ENCODE measurements around the gene ARHGEF1. TPM values are rescaled to one million over a fixed set of nuclear protein-coding genes. Genes with fewer than 3 reads are reported as not detected.

ARHGEF1 gene
- 100 to 1,000 TPM; 255 to 337 TPM for total RNA-seq

- H3K4me1 Mint-ChIP-seq, result peaks cover 29% of the 10 kb centered on the region
- no peaks in the 10 kb centered on the region for H3K27me3 Mint-ChIP-seq
- ATAC-seq (replicated peaks), result no peak
- no peaks in the 10 kb centered on the region for H3K9me3 Mint-ChIP-seq
- peak within 1 kb of the TSS; percentile 84 for H3K27ac Mint-ChIP-seq
- H3K4me3 Mint-ChIP-seq, result peak within 1 kb of the TSS; percentile 82
- H3K36me3 Mint-ChIP-seq (ENCODE audit: low read depth), result peaks cover 52% of the 10 kb centered on the region
Measured at GRCh38 chr19:41882568-41883462, at the start of gene ARHGEF1. TSS of gene ARHGEF1 (plus strand) at chr19:41883184. CDS start at chr19:41888083, 4,899 bp downstream.

- Mint-ChIP-seq H3K9me3 (no peaks in the 10 kb centered on the region), H3K36me3 (ENCODE audit: low read depth) (no peaks in the 10 kb centered on the region), H3K27ac (no peak overlapping the region), H3K4me1 (no peaks in the 10 kb centered on the region), H3K4me3 (no peak overlapping the region), H3K27me3 (peaks cover 21% of the 10 kb centered on the region)
- no peak for ATAC-seq (replicated peaks)
Measured at GRCh38 chr19:41837981-41838708, 44.8 kb upstream of the ARHGEF1 start.

- Mint-ChIP-seq H3K9me3 (no peaks in the 10 kb centered on the region), H3K36me3 (ENCODE audit: low read depth) (no peaks in the 10 kb centered on the region), H3K27me3 (peaks cover 19% of the 10 kb centered on the region), H3K27ac (no peak overlapping the region), H3K4me1 (no peaks in the 10 kb centered on the region), H3K4me3 (no peak overlapping the region)
- ATAC-seq (replicated peaks), result no peak
Measured at GRCh38 chr19:41839211-41839610, 43.8 kb upstream of the ARHGEF1 start.

DNA sequence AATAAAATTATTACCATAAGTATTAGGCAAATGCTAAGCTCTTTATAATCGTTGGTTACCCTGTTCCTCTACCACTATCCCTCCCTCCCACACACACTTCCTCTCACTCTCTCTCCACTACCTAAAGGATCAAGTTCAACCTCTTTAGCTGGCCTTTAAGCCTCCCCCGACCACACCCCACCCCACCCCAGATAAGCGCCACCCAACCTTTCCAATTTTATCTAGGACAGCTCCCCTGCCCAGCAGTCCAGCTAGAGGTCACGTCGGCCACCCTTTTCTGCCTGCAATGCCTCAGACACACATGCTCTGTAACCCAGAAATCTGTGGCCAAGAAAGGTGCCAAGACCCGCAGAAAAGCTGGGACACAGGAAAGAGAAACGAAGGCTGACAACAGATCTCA is 39.6 kb upstream of the ARHGEF1 start:
- Mint-ChIP-seq H3K4me3 (no peak overlapping the region), H3K27ac (no peak overlapping the region), H3K36me3 (ENCODE audit: low read depth) (no peaks in the 10 kb centered on the region), H3K4me1 (no peaks in the 10 kb centered on the region), H3K9me3 (no peaks in the 10 kb centered on the region), H3K27me3 (peaks cover 1% of the 10 kb centered on the region)
- no peak for ATAC-seq (replicated peaks)

DNA sequence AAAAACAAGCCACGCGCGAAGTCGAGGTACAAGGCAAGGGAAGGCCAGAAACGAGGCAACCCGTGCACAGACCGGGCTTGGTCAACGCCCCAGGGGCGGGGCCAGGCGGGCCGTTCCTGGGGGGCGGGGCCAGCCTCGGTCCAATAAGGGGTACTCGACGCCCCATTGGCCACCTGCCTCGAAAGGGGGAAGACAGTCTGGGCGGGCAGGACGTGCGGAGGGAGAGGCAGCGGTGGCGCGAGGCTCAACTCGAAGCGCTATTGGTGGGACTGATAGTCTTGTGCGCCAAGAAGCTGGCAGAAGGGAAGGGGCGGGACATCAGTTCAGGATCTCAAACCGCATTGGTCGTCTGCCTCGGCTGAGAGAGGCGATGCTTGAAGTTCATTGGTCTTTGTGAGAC is 38.4 kb upstream of the ARHGEF1 start, which contains the start of gene LYPD4:
Gene LYPD4, minus strand, starts transcription at position 83 of the 400 bp plus-strand sequence. CDS start 5,398 bp downstream, outside the sequence.
- no peak within 1 kb of the TSS for H3K4me3 Mint-ChIP-seq
- no peaks in the 10 kb centered on the region for H3K36me3 Mint-ChIP-seq (ENCODE audit: low read depth)
- no peaks in the 10 kb centered on the region for H3K9me3 Mint-ChIP-seq
- ATAC-seq (replicated peaks), result no peak
- no peaks in the 10 kb centered on the region for H3K4me1 Mint-ChIP-seq
- H3K27me3 Mint-ChIP-seq, result no peaks in the 10 kb centered on the region
- no peak within 1 kb of the TSS for H3K27ac Mint-ChIP-seq

- Mint-ChIP-seq H3K9me3 (no peaks in the 10 kb centered on the region), H3K36me3 (ENCODE audit: low read depth) (no peaks in the 10 kb centered on the region), H3K4me3 (no peak within 1 kb of the TSS), H3K27ac (no peak within 1 kb of the TSS), H3K27me3 (no peaks in the 10 kb centered on the region), H3K4me1 (no peaks in the 10 kb centered on the region)
- ATAC-seq (replicated peaks), result no peak
Measured at GRCh38 chr19:41845001-41845050, 38.2 kb upstream of the ARHGEF1 start, which contains the start of gene DMRTC2. TSS of gene DMRTC2 (plus strand) at chr19:41845042. CDS start at chr19:41847429, 2,387 bp downstream.

- no peak for ATAC-seq (replicated peaks)
- Mint-ChIP-seq H3K36me3 (ENCODE audit: low read depth) (no peaks in the 10 kb centered on the region), H3K27me3 (no peaks in the 10 kb centered on the region), H3K4me3 (no peak overlapping the region), H3K9me3 (no peaks in the 10 kb centered on the region), H3K4me1 (no peaks in the 10 kb centered on the region), H3K27ac (no peak overlapping the region)
Measured at GRCh38 chr19:41845051-41845590, 37.9 kb upstream of the ARHGEF1 start.

GRCh38 chr19:41847351-41848105 is 35.5 kb upstream of the ARHGEF1 start:
- no peaks in the 10 kb centered on the region for H3K9me3 Mint-ChIP-seq
- H3K27ac Mint-ChIP-seq, result no peak overlapping the region
- ATAC-seq (replicated peaks), result no peak
- H3K4me3 Mint-ChIP-seq, result no peak overlapping the region
- H3K36me3 Mint-ChIP-seq (ENCODE audit: low read depth), result no peaks in the 10 kb centered on the region
- peaks cover 4% of the 10 kb centered on the region for H3K27me3 Mint-ChIP-seq
- H3K4me1 Mint-ChIP-seq, result no peaks in the 10 kb centered on the region

DNA sequence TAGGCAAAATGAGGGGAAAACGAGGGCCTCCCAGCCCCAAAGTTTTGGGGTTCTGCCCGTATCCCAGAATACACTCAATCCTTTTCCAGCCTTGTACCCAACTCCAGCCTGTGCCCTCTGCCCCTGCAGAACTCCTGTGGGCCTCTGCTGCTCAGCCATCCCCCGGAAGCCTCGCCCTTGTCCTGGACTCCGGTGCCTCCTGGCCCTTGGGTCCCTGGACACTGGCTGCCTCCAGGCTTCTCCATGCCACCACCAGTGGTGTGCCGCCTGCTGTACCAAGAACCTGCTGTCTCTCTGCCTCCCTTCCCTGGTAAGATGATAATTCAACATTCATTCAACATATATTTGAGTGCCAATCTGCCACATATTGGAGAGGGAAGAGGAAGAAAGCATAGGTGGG is 34.3 kb upstream of the ARHGEF1 start:
- Mint-ChIP-seq H3K4me1 (no peaks in the 10 kb centered on the region), H3K27ac (peak overlapping the region; percentile 1), H3K9me3 (no peaks in the 10 kb centered on the region), H3K27me3 (peaks cover 4% of the 10 kb centered on the region), H3K4me3 (no peak overlapping the region), H3K36me3 (ENCODE audit: low read depth) (no peaks in the 10 kb centered on the region)
- no peak for ATAC-seq (replicated peaks)

- H3K4me3 Mint-ChIP-seq, result no peak overlapping the region
- H3K9me3 Mint-ChIP-seq, result no peaks in the 10 kb centered on the region
- ATAC-seq (replicated peaks), result no peak
- H3K27ac Mint-ChIP-seq, result peak overlapping the region; percentile 11
- H3K4me1 Mint-ChIP-seq, result no peaks in the 10 kb centered on the region
- no peaks in the 10 kb centered on the region for H3K36me3 Mint-ChIP-seq (ENCODE audit: low read depth)
- H3K27me3 Mint-ChIP-seq, result peaks cover 4% of the 10 kb centered on the region
Measured at GRCh38 chr19:41849067-41849466, 33.9 kb upstream of the ARHGEF1 start.

- Mint-ChIP-seq H3K9me3 (no peaks in the 10 kb centered on the region), H3K4me1 (no peaks in the 10 kb centered on the region), H3K4me3 (no peak overlapping the region), H3K27ac (no peak overlapping the region), H3K27me3 (peaks cover 4% of the 10 kb centered on the region), H3K36me3 (ENCODE audit: low read depth) (no peaks in the 10 kb centered on the region)
- ATAC-seq (replicated peaks), result no peak
Measured at GRCh38 chr19:41850381-41850780, 32.6 kb upstream of the ARHGEF1 start.

GRCh38 chr19:41851456-41851855 is 31.5 kb upstream of the ARHGEF1 start:
- Mint-ChIP-seq H3K9me3 (no peaks in the 10 kb centered on the region), H3K36me3 (ENCODE audit: low read depth) (no peaks in the 10 kb centered on the region), H3K27ac (peak overlapping the region; percentile 45), H3K4me3 (no peak overlapping the region), H3K4me1 (no peaks in the 10 kb centered on the region), H3K27me3 (peaks cover 4% of the 10 kb centered on the region)
- ATAC-seq (replicated peaks), result no peak

DNA sequence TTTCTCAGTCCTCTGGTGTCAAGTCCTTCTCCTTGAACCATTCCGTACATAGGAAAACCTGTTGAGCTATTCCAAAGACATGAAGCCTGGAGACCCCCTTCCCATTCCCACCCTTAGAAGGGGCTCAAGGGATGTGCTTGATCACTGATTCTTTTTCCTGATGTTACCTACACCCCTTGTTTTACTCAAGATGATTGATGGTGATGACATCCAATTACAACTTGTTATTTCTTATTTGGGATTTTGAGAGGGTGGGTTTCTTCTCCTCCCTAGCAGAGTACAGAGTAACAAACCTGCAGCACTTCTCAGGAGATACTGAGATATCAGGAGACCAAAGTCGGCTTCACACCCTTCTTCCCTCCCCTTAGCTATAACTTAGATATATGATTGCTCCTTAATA is 29.6 kb upstream of the ARHGEF1 start:
- Mint-ChIP-seq H3K27me3 (peaks cover 4% of the 10 kb centered on the region), H3K4me3 (no peak overlapping the region), H3K27ac (no peak overlapping the region), H3K36me3 (ENCODE audit: low read depth) (no peaks in the 10 kb centered on the region), H3K4me1 (no peaks in the 10 kb centered on the region), H3K9me3 (no peaks in the 10 kb centered on the region)
- ATAC-seq (replicated peaks), result no peak

GRCh38 chr19:41853768-41854167 is 29.2 kb upstream of the ARHGEF1 start:
- no peaks in the 10 kb centered on the region for H3K4me1 Mint-ChIP-seq
- no peaks in the 10 kb centered on the region for H3K9me3 Mint-ChIP-seq
- no peak overlapping the region for H3K27ac Mint-ChIP-seq
- H3K4me3 Mint-ChIP-seq, result no peak overlapping the region
- H3K36me3 Mint-ChIP-seq (ENCODE audit: low read depth), result no peaks in the 10 kb centered on the region
- peaks cover 4% of the 10 kb centered on the region for H3K27me3 Mint-ChIP-seq
- ATAC-seq (replicated peaks), result no peak
